Left ventricle myocardium inferior (tissue), 1 donor: Measurements from ENCODE around the gene CFAP61. TPM values are rescaled to one million over a fixed set of nuclear protein-coding genes. Genes with fewer than 3 reads are reported as not detected.

Experiments
- DNase-seq: peaks from one replicate; pipeline ENCODE4 v3.0.0-alpha.2; 2020
- H3K27ac ChIP-seq: fragments of 200-600 bp; replicated peaks from 2 replicates; pipeline ENCODE4 v1.8.0; 2021
- H3K27me3 ChIP-seq: fragments of 200-600 bp; 2 replicates; pipeline ENCODE4 v1.8.0; 2021; ENCODE audit warnings: low read depth
- H3K36me3 ChIP-seq: fragments of 200-600 bp; 2 replicates; pipeline ENCODE4 v1.8.0; 2021
- H3K4me1 ChIP-seq: fragments of 200-600 bp; 2 replicates; pipeline ENCODE4 v1.8.0; 2021
- H3K4me3 ChIP-seq: fragments of 200-600 bp; 2 replicates; pipeline ENCODE4 v1.8.0; 2021; ENCODE audit warnings: mild to moderate bottlenecking, moderate library complexity
- H3K9me3 ChIP-seq: fragments of 200-600 bp; replicated peaks from 2 replicates; pipeline ENCODE4 v1.8.0; 2021
- intact Hi-C: fragments of 100-400 bp; cut with micrococcal nuclease; formaldehyde crosslinking; loops from one replicate; pipeline ENCODE4 v1.11.0; 2022
- total RNA-seq: library from RNA; stranded (reverse); fragmentation: NEBNext Ultra II Directional; extraction: Animal tissue kit (Norgen Biotek cat#: 25700); gene quantifications from one replicate; pipeline ENCODE4 v1.2.1, GENCODE V29; 2021
- TF ChIP-seq, protein P1 (sequence below): fragments of 200-600 bp; IDR thresholded peaks from 2 replicates; pipeline ENCODE4 v1.8.0; 2021; ENCODE audit warnings: antibody characterized with exemption, mild to moderate bottlenecking, borderline replicate concordance
- donor health status: DM: no; HTN: yes; CAD: no; lungs with severe emphysema.

Gene CFAP61
- total RNA-seq, 1 donor from 2014 or later, result 54.8 TPM

DNA sequence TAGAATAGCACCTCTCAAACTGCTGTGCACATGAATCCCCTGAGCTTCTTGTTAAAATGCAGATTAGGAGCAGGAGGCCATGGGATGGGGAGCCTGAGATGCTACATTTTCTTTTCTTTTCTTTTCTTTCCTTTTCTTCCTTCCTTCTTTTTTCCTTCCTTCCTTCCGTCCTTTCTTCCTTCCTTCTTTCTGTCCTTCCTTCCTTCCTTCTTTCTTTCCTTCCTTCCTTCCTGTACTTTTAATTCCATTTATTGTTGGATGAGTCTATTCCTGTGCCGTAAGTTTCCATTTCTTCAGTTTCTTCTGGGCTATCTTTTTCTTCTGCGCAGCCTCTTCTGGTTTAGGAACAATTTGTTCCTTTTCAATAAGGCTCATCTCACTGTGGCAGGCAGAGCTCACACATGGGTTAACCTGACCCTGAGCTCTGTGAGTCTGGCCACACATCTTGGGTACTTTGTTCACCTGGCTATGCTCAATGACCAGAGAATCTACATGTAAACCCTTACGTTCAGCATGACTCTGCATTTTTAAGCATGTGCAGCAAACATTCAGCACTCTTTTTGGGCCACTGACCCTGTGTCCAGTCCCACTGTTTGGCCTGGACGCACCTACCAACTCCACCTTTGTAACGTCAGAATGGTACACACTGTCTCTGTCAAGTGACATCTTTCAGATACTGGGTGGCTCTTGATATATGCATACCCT lies 200.9 kb downstream of the CFAP61 start:
- H3K4me3 ChIP-seq, result no peak overlapping the region
- DNase-seq, result no peak
- no peaks in the 10 kb centered on the region for H3K4me1 ChIP-seq
- intact Hi-C loops, result no loop called here
- H3K9me3 ChIP-seq, result no peaks in the 10 kb centered on the region
- TF ChIP-seq, protein P1, sequence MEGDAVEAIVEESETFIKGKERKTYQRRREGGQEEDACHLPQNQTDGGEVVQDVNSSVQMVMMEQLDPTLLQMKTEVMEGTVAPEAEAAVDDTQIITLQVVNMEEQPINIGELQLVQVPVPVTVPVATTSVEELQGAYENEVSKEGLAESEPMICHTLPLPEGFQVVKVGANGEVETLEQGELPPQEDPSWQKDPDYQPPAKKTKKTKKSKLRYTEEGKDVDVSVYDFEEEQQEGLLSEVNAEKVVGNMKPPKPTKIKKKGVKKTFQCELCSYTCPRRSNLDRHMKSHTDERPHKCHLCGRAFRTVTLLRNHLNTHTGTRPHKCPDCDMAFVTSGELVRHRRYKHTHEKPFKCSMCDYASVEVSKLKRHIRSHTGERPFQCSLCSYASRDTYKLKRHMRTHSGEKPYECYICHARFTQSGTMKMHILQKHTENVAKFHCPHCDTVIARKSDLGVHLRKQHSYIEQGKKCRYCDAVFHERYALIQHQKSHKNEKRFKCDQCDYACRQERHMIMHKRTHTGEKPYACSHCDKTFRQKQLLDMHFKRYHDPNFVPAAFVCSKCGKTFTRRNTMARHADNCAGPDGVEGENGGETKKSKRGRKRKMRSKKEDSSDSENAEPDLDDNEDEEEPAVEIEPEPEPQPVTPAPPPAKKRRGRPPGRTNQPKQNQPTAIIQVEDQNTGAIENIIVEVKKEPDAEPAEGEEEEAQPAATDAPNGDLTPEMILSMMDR, result no peak
- no peak overlapping the region for H3K27ac ChIP-seq
- H3K36me3 ChIP-seq, result no peaks in the 10 kb centered on the region
- no peaks in the 10 kb centered on the region for H3K27me3 ChIP-seq

GRCh38 chr20:20253744-20254330 lies 201.5 kb downstream of the CFAP61 start:
- DNase-seq, result no peak
- intact Hi-C loops, result no loop called here
- TF ChIP-seq, protein P1, result no peak
- Histone ChIP-seq H3K9me3 (no peaks in the 10 kb centered on the region), H3K27me3 (no peaks in the 10 kb centered on the region), H3K36me3 (no peaks in the 10 kb centered on the region), H3K4me1 (no peaks in the 10 kb centered on the region), H3K4me3 (no peak overlapping the region), H3K27ac (no peak overlapping the region)

- H3K36me3 ChIP-seq, result no peaks in the 10 kb centered on the region
- no peak for DNase-seq
- no peaks in the 10 kb centered on the region for H3K4me1 ChIP-seq
- TF ChIP-seq, protein P1, result no peak
- H3K27ac ChIP-seq, result no peak overlapping the region
- no peak overlapping the region for H3K4me3 ChIP-seq
- no peaks in the 10 kb centered on the region for H3K27me3 ChIP-seq
- no peaks in the 10 kb centered on the region for H3K9me3 ChIP-seq
- intact Hi-C loops, result no loop called here
Measured at GRCh38 chr20:20255099-20255498, 202.8 kb downstream of the CFAP61 start.

- H3K27ac ChIP-seq, result no peak overlapping the region
- H3K9me3 ChIP-seq, result no peaks in the 10 kb centered on the region
- TF ChIP-seq, protein P1, result no peak
- intact Hi-C loops, result no loop called here
- no peak overlapping the region for H3K4me3 ChIP-seq
- no peaks in the 10 kb centered on the region for H3K4me1 ChIP-seq
- H3K36me3 ChIP-seq, result no peaks in the 10 kb centered on the region
- no peak for DNase-seq
- no peaks in the 10 kb centered on the region for H3K27me3 ChIP-seq
Measured at GRCh38 chr20:20259533-20259932, 207.2 kb downstream of the CFAP61 start.

DNA sequence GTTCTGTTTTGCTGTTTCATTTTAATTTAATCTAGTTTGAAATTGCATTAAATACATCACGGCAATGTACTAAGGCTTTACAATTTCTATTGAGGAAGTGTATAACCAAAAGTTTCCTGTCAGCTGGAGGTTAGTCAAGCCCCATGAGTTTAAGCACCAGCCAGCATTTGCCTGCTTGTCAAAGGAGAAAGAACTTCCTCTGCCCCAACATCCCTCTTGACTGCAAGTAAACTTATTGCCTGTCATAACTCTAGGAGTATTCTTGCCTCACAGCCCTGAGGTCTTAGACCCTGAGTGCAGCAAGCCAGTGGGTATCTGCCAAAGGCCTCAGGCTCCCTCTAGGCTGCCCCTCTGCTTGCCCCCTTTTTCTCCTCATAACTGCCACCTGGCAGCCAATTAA lies 208.8 kb downstream of the CFAP61 start:
- H3K4me3 ChIP-seq, result no peak overlapping the region
- TF ChIP-seq, protein P1, result no peak
- no peak for DNase-seq
- H3K9me3 ChIP-seq, result no peaks in the 10 kb centered on the region
- H3K36me3 ChIP-seq, result no peaks in the 10 kb centered on the region
- intact Hi-C loops, result no loop called here
- H3K27me3 ChIP-seq, result no peaks in the 10 kb centered on the region
- no peaks in the 10 kb centered on the region for H3K4me1 ChIP-seq
- no peak overlapping the region for H3K27ac ChIP-seq
